PFSK-1 (cell line): ENCODE data around the gene KRT26.

Source experiments
- FOXP2 ChIP-seq: optimal IDR thresholded peaks from 2 replicates; pipeline ENCODE3; 2011; ENCODE audit warnings: borderline replicate concordance, control low read depth, inconsistent platforms; ENCODE audit not compliant: insufficient read depth; ENCODE audit errors: extremely low read length, extremely low read depth
- POLR2AphosphoS5 ChIP-seq: IDR thresholded peaks from 2 replicates; pipeline ENCODE4 v1.6.1; 2012; ENCODE audit warnings: low read depth, mild to moderate bottlenecking, control low read depth, low read length, moderate library complexity
- TAF1 ChIP-seq: IDR thresholded peaks from 2 replicates; pipeline ENCODE4 v1.6.1; 2012; ENCODE audit warnings: low read length, control low read depth, borderline replicate concordance; ENCODE audit not compliant: insufficient read depth

DNA sequence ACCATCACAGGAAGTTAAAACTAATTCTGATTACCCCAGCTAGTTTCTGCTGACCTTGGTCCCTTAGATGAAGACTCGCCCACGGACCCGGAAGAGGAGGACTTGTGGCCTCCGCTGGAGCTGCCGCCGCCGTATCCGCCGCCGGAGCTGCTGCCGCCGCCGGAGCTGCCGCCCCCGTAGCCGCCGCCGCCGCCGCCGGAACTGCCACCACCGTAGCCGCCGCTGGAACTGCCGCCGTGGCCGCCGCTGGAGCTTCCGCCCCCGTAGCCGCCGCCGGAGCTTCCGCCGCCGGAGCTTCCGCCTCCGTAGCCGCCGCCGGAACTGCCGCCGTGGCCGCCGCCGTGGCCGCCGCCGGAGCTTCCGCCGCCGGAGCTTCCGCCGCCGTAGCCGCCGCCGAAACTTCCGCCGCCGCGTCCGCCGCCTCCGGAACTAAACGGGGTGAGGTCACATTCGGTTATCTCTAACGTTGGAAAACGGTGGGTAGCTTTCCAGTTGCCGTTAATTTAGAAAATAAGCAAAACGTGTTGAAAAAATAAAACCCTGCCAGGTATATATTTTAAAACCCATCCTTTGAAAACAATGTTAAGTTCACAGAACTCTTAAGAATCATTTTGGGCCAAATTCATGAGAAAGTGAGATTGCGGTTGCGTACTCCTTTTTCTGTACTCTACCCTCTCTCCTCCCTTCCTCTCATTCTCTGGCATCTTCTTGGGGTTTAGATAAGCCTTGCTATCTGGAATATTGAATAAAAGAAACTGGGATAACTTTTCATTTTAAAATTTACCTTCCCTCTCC lies 46.9 kb upstream of the KRT26 start:
- peak; percentile 64 for TF ChIP-seq POLR2AphosphoS5
- TF ChIP-seq TAF1, result 0 out of 2 replicates have a peak, but pooled peaks have one; percentile 22
- no peak for TF ChIP-seq FOXP2
